NOMO-1 treated with DMSO at 0.1 percent for 48 hours (cell line): ENCODE results near the gene INHA.

Experiments
- DNase-seq: peaks from one replicate; lab custom pipeline; 2025; ENCODE audit not compliant: unreplicated experiment; lab: John Stamatoyannopoulos, UW

INHA gene

GRCh38 chr2:219571311-219572236 is 536 bp upstream of the INHA start, which contains the start of gene OBSL1:
TSS of gene OBSL1 (minus strand) at chr2:219571539. CDS start at chr2:219571232, 307 bp downstream.
- DNase-seq, result peak; percentile 36

- DNase-seq, result peak; percentile 78
Observed at GRCh38 chr2:219573166-219573565, 1.1 kb downstream of the INHA start.

GRCh38 chr2:219574484-219575311 is 2.6 kb downstream of the INHA start:
- no peak for DNase-seq

- no peak for DNase-seq
Observed at GRCh38 chr2:219575566-219576504, 3.7 kb downstream of the INHA start.

GRCh38 chr2:219576505-219577388 is 4.6 kb downstream of the INHA start:
- no peak for DNase-seq

- DNase-seq, result peak; percentile 87
Observed at GRCh38 chr2:219578811-219579613, 6.9 kb downstream of the INHA start.

GRCh38 chr2:219581346-219581745 is 9.2 kb downstream of the INHA start:
- DNase-seq, result no peak

GRCh38 chr2:219591091-219591490 is 19.0 kb downstream of the INHA start:
- no peak for DNase-seq

- no peak for DNase-seq
Observed at GRCh38 chr2:219592736-219593135, 20.6 kb downstream of the INHA start.

GRCh38 chr2:219593154-219593553 is 21.0 kb downstream of the INHA start:
- no peak for DNase-seq

GRCh38 chr2:219595256-219595655 is 23.1 kb downstream of the INHA start:
- no peak for DNase-seq

GRCh38 chr2:219596954-219597551 is 24.9 kb downstream of the INHA start:
- DNase-seq, result peak; percentile 54

- peak; percentile 96 for DNase-seq
Observed at GRCh38 chr2:219597552-219598307, 25.6 kb downstream of the INHA start, which contains the start of gene STK11IP. TSS of gene STK11IP (plus strand) at chr2:219597857. CDS start at chr2:219598120, 263 bp downstream.

GRCh38 chr2:219598308-219599078 is 26.4 kb downstream of the INHA start:
- no peak for DNase-seq

- peak; percentile 89 for DNase-seq
Observed at GRCh38 chr2:219603771-219604170, 31.7 kb downstream of the INHA start.

- DNase-seq, result no peak
Observed at GRCh38 chr2:219605607-219605954, 33.5 kb downstream of the INHA start.

GRCh38 chr2:219607931-219608330 is 35.8 kb downstream of the INHA start:
- DNase-seq, result no peak
